ACC112 (cell line): ENCODE measurements around the gene POLD4.

Experiments used
- H2AFZ ChIP-seq: fragments of 200-600 bp; sonication (generic); one replicate; pipeline ENCODE4 v1.6.0; 2017; ENCODE audit warnings: antibody characterized with exemption, low read length; ENCODE audit not compliant: unreplicated experiment
- H3K27ac ChIP-seq: fragments of 200-600 bp; sonication (generic); 2 replicates; pipeline ENCODE4 v1.5.1; 2014; ENCODE audit warnings: low read depth, mild to moderate bottlenecking, antibody characterized with exemption, low read length, moderate library complexity
- H3K27me3 ChIP-seq: fragments of 200-600 bp; sonication (generic); 2 replicates; pipeline ENCODE4 v1.6.1; 2014; ENCODE audit warnings: mild to moderate bottlenecking, antibody characterized with exemption, low read length, moderate library complexity, mixed read lengths; ENCODE audit not compliant: insufficient read depth
- H3K36me3 ChIP-seq: fragments of 200-600 bp; sonication (generic); 2 replicates; pipeline ENCODE4 v1.6.1; 2016; ENCODE audit warnings: mild to moderate bottlenecking, antibody characterized with exemption, low read length, moderate library complexity, mixed read lengths; ENCODE audit not compliant: insufficient read depth
- H3K4me1 ChIP-seq: fragments of 200-600 bp; sonication (generic); one replicate; pipeline ENCODE4 v1.6.1; 2016; ENCODE audit warnings: low read length, mixed read lengths; ENCODE audit not compliant: insufficient read depth, unreplicated experiment, control insufficient read depth
- H3K4me3 ChIP-seq: fragments of 200-600 bp; sonication (generic); 2 replicates; pipeline ENCODE4 v1.5.1; 2014; ENCODE audit warnings: mild to moderate bottlenecking, low read depth, low read length
- H3K79me2 ChIP-seq: fragments of 200-600 bp; sonication (generic); one replicate; pipeline ENCODE4 v1.6.0; 2016; ENCODE audit warnings: low read length; ENCODE audit not compliant: control insufficient read depth, unreplicated experiment, insufficient read depth

Gene POLD4

GRCh38 chr11:67349928-67350465 is 3.3 kb downstream of the POLD4 start:
- H3K4me1 ChIP-seq: peaks cover 55% of the 10 kb centered on the region

GRCh38 chr11:67349457-67349856 is 3.9 kb downstream of the POLD4 start:
- Histone ChIP-seq H2AFZ (no peak overlapping the region), H3K79me2 (peaks cover 5% of the 10 kb centered on the region), H3K27me3 (no peaks in the 10 kb centered on the region), H3K4me1 (peaks cover 51% of the 10 kb centered on the region), H3K4me3 (no peak overlapping the region), H3K27ac (no peak overlapping the region), H3K36me3 (no peaks in the 10 kb centered on the region)

More at GRCh38 chr11:67349928-67350465, 3.3 kb downstream of the POLD4 start:
- Histone ChIP-seq H3K36me3 (no peaks in the 10 kb centered on the region), H3K79me2 (peaks cover 5% of the 10 kb centered on the region), H3K4me3 (no peak overlapping the region), H3K27ac (no peak overlapping the region), H3K27me3 (no peaks in the 10 kb centered on the region), H2AFZ (no peak overlapping the region)

GRCh38 chr11:67349036-67349435 is 4.3 kb downstream of the POLD4 start:
- H3K79me2 ChIP-seq: peaks cover 5% of the 10 kb centered on the region
- no peaks in the 10 kb centered on the region for H3K27me3 ChIP-seq
- no peaks in the 10 kb centered on the region for H3K36me3 ChIP-seq
- peak overlapping the region; percentile 13; the same call in 1 of the 2 replicates for H3K27ac ChIP-seq
- H3K4me3 ChIP-seq: no peak overlapping the region
- H2AFZ ChIP-seq: no peak overlapping the region
- peaks cover 47% of the 10 kb centered on the region for H3K4me1 ChIP-seq

- Histone ChIP-seq H2AFZ (no peak overlapping the region), H3K79me2 (peaks cover 5% of the 10 kb centered on the region), H3K27ac (0 out of 2 replicates have a peak overlapping the region, but pooled peaks have one; percentile 17), H3K4me3 (no peak overlapping the region), H3K36me3 (no peaks in the 10 kb centered on the region), H3K27me3 (no peaks in the 10 kb centered on the region), H3K4me1 (peaks cover 44% of the 10 kb centered on the region)
These were observed 5.2 kb downstream of the POLD4 start for GRCh38 chr11:67347964-67348749.

- Histone ChIP-seq H2AFZ (no peak overlapping the region), H3K4me3 (no peak overlapping the region; the same call in 1 of the 2 replicates), H3K79me2 (no peaks in the 10 kb centered on the region), H3K27ac (peak overlapping the region; percentile 72), H3K36me3 (peaks cover 4% of the 10 kb centered on the region; the same call in 1 of the 2 replicates), H3K27me3 (no peaks in the 10 kb centered on the region), H3K4me1 (peaks cover 36% of the 10 kb centered on the region)
These were observed 7.2 kb downstream of the POLD4 start for GRCh38 chr11:67345920-67346819.

GRCh38 chr11:67345247-67345919 is 8.0 kb downstream of the POLD4 start:
- Histone ChIP-seq H3K4me1 (peaks cover 33% of the 10 kb centered on the region), H3K79me2 (no peaks in the 10 kb centered on the region), H3K36me3 (peaks cover 4% of the 10 kb centered on the region; the same call in 1 of the 2 replicates), H3K27me3 (no peaks in the 10 kb centered on the region), H3K4me3 (no peak overlapping the region), H3K27ac (no peak overlapping the region), H2AFZ (no peak overlapping the region)

GRCh38 chr11:67344264-67344663 is 9.1 kb downstream of the POLD4 start:
- Histone ChIP-seq H3K4me3 (no peak overlapping the region), H2AFZ (no peak overlapping the region), H3K79me2 (no peaks in the 10 kb centered on the region), H3K4me1 (peaks cover 26% of the 10 kb centered on the region), H3K36me3 (peaks cover 4% of the 10 kb centered on the region; the same call in 1 of the 2 replicates), H3K27me3 (no peaks in the 10 kb centered on the region), H3K27ac (no peak overlapping the region)

- Histone ChIP-seq H3K4me1 (no peaks in the 10 kb centered on the region), H3K4me3 (no peak overlapping the region), H3K27me3 (no peaks in the 10 kb centered on the region), H2AFZ (no peak overlapping the region), H3K27ac (no peak overlapping the region), H3K36me3 (peaks cover 5% of the 10 kb centered on the region), H3K79me2 (no peaks in the 10 kb centered on the region)
These were observed 16.1 kb downstream of the POLD4 start for GRCh38 chr11:67337257-67337656.

- H3K27me3 ChIP-seq: no peaks in the 10 kb centered on the region
- no peak overlapping the region for H2AFZ ChIP-seq
- no peak overlapping the region for H3K27ac ChIP-seq
- H3K79me2 ChIP-seq: no peaks in the 10 kb centered on the region
- peaks cover 4% of the 10 kb centered on the region for H3K36me3 ChIP-seq
- H3K4me1 ChIP-seq: no peaks in the 10 kb centered on the region
- H3K4me3 ChIP-seq: no peak overlapping the region
These were observed 21.2 kb downstream of the POLD4 start for GRCh38 chr11:67332081-67332691.

GRCh38 chr11:67323526-67323925 is 29.8 kb downstream of the POLD4 start:
- H3K27ac ChIP-seq: no peak overlapping the region
- H3K4me1 ChIP-seq: no peaks in the 10 kb centered on the region
- no peaks in the 10 kb centered on the region for H3K79me2 ChIP-seq
- H3K36me3 ChIP-seq: no peaks in the 10 kb centered on the region
- H3K4me3 ChIP-seq: no peak overlapping the region
- no peak overlapping the region for H2AFZ ChIP-seq
- H3K27me3 ChIP-seq: no peaks in the 10 kb centered on the region
